Omental fat pad (tissue), 4 donors: ENCODE measurements around the gene PPAN. TPM values are rescaled to one million over a fixed set of nuclear protein-coding genes. Genes with fewer than 3 reads are reported as not detected.

ENCODE experiments used
- ATAC-seq: fragments of 150-250 bp; one replicate; pipeline ENCODE4 v1.9.1; 2016; ENCODE audit warnings: mild to moderate bottlenecking, moderate library complexity; ENCODE audit not compliant: low FRiP score
- DNase-seq: peaks from one replicate; pipeline ENCODE4 v3.0.0-alpha.2; 2019; ENCODE audit warnings: low spot score
- CTCF ChIP-seq, 3 donors: fragments of 450-650 bp; IDR thresholded peaks; one replicate each; pipeline ENCODE4 v1.5.1; 2016 to 2017; ENCODE audit warnings: antibody characterized with exemption in 3 of 3, mild to moderate bottlenecking in 3 of 3, moderate library complexity in 2 of 3
- total RNA-seq, 4 donors: library from RNA; depleted of rRNA; stranded (reverse); fragments of >200 nt; gene quantifications; one replicate each; pipeline ENCODE4 v1.1.0, GENCODE V29; 2016

Gene PPAN
- total RNA-seq, 4 donors from 2014 or later = 25.0 to 79.7 (median 32.0) TPM

- TF ChIP-seq CTCF (IDR thresholded peaks at IDR 0.05) = no peak
Measured at GRCh38 chr19:10141479-10141878, 35.3 kb downstream of the PPAN start.

GRCh38 chr19:10141973-10142372, 35.8 kb downstream of the PPAN start:
- DNase-seq = no peak
- no peak for TF ChIP-seq CTCF (IDR thresholded peaks at IDR 0.05)
- no peak for ATAC-seq

More at GRCh38 chr19:10141479-10141878, 35.3 kb downstream of the PPAN start:
- ATAC-seq (no peak), DNase-seq (no peak)

GRCh38 chr19:10142701-10143375, 36.7 kb downstream of the PPAN start:
- ATAC-seq (no peak), DNase-seq (no peak)
- TF ChIP-seq CTCF (IDR thresholded peaks at IDR 0.05) = no peak

- no peak for ATAC-seq
- no peak for TF ChIP-seq CTCF (IDR thresholded peaks at IDR 0.05)
- no peak for DNase-seq
Measured at GRCh38 chr19:10143681-10144080, 37.5 kb downstream of the PPAN start.

DNA sequence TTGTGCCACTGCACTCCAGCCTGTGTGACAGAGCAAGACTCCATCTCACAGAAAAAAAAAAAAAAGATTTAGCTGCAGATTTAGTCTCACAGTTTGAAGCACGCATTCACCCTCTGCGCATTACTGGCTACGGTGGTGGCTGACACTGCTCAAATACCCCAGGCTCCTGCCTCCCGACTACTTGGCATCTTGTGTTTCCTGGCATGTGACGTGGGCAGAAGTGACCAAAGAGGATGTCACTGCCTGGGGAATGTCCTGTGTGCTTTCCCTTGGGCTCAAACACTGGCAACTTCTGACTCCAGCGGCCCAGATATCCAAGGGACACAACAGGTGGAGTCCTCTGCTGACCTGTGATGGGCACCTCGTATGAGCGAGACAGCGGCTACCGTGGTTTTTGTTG, 38.2 kb downstream of the PPAN start:
- ATAC-seq = no peak
- TF ChIP-seq CTCF (IDR thresholded peaks at IDR 0.05) = no peak
- DNase-seq = no peak

GRCh38 chr19:10145031-10145430, 38.9 kb downstream of the PPAN start:
- ATAC-seq (no peak), DNase-seq (no peak)
- TF ChIP-seq CTCF (IDR thresholded peaks at IDR 0.05) = no peak

GRCh38 chr19:10146142-10146541, 40.0 kb downstream of the PPAN start:
- ATAC-seq = no peak
- no peak for DNase-seq
- TF ChIP-seq CTCF (IDR thresholded peaks at IDR 0.05) = no peak
